H1 (cell line): Measurements from ENCODE around the gene PTPRD. TPM values are rescaled to one million over a fixed set of nuclear protein-coding genes. Genes with fewer than 3 reads are reported as not detected.

Experiments
- SAP30 ChIP-seq: fragments of 300-600 bp; sonication (generic); IDR thresholded peaks from 2 replicates; pipeline ENCODE4 v1.7.1; 2012; ENCODE audit warnings: low read length, moderate library complexity, mild to moderate bottlenecking, inconsistent platforms; ENCODE audit not compliant: insufficient read depth, insufficient replicate concordance
- YY1 ChIP-seq: IDR thresholded peaks from 2 replicates; pipeline ENCODE4 v1.6.1; 2011; ENCODE audit warnings: low read depth, mild to moderate bottlenecking, low read length
- polyA plus RNA-seq, 7 experiments: library from polyadenylated mRNA; depleted of rRNA in 3 of 7; stranded (reverse) in 5 of 7; unstranded in 2 of 7; fragments of >200 nt in 5 of 7; fragments of 200-250 nt in 2 of 7; gene quantifications; 1 replicate in 5 of 7; 2 replicates in 1 of 7; 4 replicates in 1 of 7; pipeline versions ENCODE4 v1.2.1 to v1.2.3, GENCODE V29; 2011 to 2013; ENCODE audit warnings: missing spikeins in 2 of 7, mixed read lengths in 2 of 7
- total RNA-seq: library from RNA; stranded (reverse); fragmentation: NEBNext Ultra II Directional; extraction: Animal tissue kit (Norgen Biotek cat#: 25700); gene quantifications from 2 replicates; pipeline ENCODE4 v1.2.1, GENCODE V29; 2021
- TF ChIP-seq, protein P1 (sequence below): fragments of 300-600 bp; sonication (generic); IDR thresholded peaks from 2 replicates; pipeline ENCODE4 v1.7.1; 2012; ENCODE audit warnings: low read length, moderate library complexity, mild to moderate bottlenecking, inconsistent platforms; ENCODE audit not compliant: insufficient replicate concordance

The PTPRD gene
- total and polyA plus RNA-seq, 2 of the 8 experiments (the other 6 are each of a cell fraction or from before 2014, with no cell fraction given) = 17.2 to 77.0 TPM

DNA sequence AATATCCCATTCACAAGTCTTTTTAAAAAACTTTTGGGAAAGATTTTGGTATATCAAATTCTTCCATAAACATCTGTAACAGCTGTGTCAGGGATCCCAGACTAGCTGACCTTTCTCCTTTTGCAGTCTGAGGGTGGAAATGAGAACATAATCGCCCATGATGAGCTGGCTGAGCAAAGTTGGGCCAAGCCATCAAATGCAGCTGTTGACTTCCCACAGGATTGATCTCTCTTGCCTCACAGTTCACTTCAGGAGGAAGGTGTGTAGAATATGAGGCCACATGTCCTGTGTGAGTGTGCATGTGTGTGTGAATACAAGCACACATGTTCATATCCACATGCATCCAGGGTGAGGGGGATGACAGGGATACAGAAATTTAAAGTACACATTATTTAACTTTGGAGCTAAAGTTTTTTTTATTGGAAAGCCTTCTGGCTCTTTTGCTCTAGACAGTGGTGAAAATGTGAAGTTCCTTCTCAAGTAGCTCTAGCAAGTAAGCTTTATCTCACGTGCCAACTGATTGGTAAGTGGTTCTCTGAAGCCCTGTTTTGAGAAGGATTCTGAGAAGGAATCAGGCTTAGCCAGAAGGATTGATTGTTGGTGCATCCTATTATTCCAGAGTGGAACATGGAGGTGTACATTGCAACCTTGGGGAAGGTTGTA is 2344.5 kb downstream of the PTPRD start (continued):
- no peak for TF ChIP-seq YY1
- TF ChIP-seq SAP30 = no peak
- TF ChIP-seq, protein P1, sequence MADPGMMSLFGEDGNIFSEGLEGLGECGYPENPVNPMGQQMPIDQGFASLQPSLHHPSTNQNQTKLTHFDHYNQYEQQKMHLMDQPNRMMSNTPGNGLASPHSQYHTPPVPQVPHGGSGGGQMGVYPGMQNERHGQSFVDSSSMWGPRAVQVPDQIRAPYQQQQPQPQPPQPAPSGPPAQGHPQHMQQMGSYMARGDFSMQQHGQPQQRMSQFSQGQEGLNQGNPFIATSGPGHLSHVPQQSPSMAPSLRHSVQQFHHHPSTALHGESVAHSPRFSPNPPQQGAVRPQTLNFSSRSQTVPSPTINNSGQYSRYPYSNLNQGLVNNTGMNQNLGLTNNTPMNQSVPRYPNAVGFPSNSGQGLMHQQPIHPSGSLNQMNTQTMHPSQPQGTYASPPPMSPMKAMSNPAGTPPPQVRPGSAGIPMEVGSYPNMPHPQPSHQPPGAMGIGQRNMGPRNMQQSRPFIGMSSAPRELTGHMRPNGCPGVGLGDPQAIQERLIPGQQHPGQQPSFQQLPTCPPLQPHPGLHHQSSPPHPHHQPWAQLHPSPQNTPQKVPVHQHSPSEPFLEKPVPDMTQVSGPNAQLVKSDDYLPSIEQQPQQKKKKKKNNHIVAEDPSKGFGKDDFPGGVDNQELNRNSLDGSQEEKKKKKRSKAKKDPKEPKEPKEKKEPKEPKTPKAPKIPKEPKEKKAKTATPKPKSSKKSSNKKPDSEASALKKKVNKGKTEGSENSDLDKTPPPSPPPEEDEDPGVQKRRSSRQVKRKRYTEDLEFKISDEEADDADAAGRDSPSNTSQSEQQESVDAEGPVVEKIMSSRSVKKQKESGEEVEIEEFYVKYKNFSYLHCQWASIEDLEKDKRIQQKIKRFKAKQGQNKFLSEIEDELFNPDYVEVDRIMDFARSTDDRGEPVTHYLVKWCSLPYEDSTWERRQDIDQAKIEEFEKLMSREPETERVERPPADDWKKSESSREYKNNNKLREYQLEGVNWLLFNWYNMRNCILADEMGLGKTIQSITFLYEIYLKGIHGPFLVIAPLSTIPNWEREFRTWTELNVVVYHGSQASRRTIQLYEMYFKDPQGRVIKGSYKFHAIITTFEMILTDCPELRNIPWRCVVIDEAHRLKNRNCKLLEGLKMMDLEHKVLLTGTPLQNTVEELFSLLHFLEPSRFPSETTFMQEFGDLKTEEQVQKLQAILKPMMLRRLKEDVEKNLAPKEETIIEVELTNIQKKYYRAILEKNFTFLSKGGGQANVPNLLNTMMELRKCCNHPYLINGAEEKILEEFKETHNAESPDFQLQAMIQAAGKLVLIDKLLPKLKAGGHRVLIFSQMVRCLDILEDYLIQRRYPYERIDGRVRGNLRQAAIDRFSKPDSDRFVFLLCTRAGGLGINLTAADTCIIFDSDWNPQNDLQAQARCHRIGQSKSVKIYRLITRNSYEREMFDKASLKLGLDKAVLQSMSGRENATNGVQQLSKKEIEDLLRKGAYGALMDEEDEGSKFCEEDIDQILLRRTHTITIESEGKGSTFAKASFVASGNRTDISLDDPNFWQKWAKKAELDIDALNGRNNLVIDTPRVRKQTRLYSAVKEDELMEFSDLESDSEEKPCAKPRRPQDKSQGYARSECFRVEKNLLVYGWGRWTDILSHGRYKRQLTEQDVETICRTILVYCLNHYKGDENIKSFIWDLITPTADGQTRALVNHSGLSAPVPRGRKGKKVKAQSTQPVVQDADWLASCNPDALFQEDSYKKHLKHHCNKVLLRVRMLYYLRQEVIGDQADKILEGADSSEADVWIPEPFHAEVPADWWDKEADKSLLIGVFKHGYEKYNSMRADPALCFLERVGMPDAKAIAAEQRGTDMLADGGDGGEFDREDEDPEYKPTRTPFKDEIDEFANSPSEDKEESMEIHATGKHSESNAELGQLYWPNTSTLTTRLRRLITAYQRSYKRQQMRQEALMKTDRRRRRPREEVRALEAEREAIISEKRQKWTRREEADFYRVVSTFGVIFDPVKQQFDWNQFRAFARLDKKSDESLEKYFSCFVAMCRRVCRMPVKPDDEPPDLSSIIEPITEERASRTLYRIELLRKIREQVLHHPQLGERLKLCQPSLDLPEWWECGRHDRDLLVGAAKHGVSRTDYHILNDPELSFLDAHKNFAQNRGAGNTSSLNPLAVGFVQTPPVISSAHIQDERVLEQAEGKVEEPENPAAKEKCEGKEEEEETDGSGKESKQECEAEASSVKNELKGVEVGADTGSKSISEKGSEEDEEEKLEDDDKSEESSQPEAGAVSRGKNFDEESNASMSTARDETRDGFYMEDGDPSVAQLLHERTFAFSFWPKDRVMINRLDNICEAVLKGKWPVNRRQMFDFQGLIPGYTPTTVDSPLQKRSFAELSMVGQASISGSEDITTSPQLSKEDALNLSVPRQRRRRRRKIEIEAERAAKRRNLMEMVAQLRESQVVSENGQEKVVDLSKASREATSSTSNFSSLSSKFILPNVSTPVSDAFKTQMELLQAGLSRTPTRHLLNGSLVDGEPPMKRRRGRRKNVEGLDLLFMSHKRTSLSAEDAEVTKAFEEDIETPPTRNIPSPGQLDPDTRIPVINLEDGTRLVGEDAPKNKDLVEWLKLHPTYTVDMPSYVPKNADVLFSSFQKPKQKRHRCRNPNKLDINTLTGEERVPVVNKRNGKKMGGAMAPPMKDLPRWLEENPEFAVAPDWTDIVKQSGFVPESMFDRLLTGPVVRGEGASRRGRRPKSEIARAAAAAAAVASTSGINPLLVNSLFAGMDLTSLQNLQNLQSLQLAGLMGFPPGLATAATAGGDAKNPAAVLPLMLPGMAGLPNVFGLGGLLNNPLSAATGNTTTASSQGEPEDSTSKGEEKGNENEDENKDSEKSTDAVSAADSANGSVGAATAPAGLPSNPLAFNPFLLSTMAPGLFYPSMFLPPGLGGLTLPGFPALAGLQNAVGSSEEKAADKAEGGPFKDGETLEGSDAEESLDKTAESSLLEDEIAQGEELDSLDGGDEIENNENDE = no peak
